ENCODE measurements around the gene MAB21L2.

Gene MAB21L2

DNA sequence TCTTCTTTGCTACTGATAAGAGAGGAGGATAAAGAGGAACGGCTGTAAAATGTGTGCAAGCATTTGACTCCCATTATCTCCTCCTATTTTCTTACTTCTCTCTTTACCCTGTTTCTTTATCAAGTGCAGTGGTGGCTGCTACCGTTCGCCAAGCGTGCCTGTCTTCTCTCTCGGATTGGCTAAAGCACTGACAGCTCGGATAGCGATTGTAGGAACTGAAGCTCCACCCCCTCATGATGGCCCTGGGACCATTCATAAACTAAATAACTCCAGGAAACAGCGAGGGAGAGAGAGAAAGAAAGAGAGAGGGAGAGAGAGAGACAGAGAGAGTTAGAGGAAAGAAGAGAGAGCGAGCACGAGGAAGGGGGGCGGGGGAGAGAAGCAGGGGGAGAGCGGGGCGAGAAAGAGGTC lies 305 bp upstream of the MAB21L2 start:
- peak; percentile 71 for DNase-seq (ENCODE audit: low read depth)
- TF ChIP-seq, protein P1, sequence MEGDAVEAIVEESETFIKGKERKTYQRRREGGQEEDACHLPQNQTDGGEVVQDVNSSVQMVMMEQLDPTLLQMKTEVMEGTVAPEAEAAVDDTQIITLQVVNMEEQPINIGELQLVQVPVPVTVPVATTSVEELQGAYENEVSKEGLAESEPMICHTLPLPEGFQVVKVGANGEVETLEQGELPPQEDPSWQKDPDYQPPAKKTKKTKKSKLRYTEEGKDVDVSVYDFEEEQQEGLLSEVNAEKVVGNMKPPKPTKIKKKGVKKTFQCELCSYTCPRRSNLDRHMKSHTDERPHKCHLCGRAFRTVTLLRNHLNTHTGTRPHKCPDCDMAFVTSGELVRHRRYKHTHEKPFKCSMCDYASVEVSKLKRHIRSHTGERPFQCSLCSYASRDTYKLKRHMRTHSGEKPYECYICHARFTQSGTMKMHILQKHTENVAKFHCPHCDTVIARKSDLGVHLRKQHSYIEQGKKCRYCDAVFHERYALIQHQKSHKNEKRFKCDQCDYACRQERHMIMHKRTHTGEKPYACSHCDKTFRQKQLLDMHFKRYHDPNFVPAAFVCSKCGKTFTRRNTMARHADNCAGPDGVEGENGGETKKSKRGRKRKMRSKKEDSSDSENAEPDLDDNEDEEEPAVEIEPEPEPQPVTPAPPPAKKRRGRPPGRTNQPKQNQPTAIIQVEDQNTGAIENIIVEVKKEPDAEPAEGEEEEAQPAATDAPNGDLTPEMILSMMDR (IDR thresholded peaks at IDR 0.05; ENCODE audit: low read length, missing control alignments), result no peak
- H3K4me3 ChIP-seq (replicated peaks; ENCODE audit: low read depth, low read length), result peak overlapping the region; percentile 58

DNA sequence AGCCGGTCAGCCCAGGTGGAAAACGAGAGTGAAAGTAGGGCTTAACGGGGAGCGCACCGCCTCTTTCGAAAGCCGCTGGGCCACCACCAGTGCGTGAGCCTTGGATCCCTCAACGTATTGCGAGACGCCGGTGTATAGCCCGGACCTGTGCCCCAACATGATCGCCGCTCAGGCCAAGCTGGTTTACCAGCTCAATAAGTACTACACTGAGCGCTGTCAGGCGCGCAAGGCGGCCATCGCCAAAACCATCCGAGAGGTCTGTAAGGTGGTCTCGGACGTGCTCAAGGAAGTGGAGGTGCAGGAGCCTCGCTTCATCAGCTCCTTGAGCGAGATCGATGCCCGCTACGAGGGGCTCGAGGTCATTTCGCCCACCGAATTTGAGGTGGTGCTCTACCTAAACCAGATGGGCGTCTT lies 929 bp downstream of the MAB21L2 start:
- peak; percentile 36 for DNase-seq (ENCODE audit: low read depth)
- H3K4me3 ChIP-seq (replicated peaks; ENCODE audit: low read depth, low read length), result peak overlapping the region; percentile 58

DNA sequence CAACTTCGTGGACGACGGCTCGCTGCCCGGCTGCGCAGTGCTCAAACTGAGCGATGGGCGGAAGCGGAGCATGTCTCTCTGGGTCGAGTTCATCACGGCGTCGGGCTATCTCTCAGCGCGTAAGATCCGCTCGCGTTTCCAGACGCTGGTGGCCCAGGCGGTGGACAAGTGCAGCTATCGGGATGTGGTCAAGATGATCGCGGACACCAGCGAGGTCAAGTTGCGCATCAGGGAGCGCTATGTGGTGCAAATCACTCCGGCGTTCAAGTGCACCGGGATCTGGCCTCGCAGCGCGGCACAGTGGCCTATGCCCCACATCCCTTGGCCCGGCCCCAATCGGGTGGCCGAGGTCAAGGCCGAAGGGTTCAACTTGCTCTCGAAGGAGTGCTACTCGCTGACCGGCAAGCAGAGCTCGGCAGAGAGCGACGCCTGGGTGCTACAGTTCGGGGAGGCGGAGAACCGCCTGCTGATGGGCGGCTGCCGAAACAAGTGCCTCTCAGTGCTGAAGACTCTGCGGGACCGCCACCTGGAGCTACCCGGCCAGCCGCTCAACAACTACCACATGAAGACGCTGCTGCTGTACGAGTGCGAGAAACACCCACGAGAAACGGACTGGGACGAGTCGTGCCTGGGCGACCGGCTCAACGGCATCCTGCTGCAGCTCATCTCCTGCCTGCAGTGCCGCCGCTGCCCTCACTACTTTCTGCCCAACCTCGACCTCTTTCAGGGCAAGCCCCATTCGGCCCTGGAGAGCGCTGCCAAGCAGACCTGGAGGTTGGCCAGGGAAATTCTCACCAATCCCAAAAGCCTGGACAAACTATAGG lies 1.5 kb downstream of the MAB21L2 start:
- peak; percentile 35 for DNase-seq (ENCODE audit: low read depth)
- TF ChIP-seq, protein P1 (IDR thresholded peaks at IDR 0.05; ENCODE audit: low read length, missing control alignments), result no peak
- H3K4me3 ChIP-seq (replicated peaks; ENCODE audit: low read depth, low read length), result peak overlapping the region; percentile 58

More for the DNA sequence above, 929 bp downstream of the MAB21L2 start:
- TF ChIP-seq, protein P1 (IDR thresholded peaks at IDR 0.05; ENCODE audit: low read length, missing control alignments), result no peak

DNA sequence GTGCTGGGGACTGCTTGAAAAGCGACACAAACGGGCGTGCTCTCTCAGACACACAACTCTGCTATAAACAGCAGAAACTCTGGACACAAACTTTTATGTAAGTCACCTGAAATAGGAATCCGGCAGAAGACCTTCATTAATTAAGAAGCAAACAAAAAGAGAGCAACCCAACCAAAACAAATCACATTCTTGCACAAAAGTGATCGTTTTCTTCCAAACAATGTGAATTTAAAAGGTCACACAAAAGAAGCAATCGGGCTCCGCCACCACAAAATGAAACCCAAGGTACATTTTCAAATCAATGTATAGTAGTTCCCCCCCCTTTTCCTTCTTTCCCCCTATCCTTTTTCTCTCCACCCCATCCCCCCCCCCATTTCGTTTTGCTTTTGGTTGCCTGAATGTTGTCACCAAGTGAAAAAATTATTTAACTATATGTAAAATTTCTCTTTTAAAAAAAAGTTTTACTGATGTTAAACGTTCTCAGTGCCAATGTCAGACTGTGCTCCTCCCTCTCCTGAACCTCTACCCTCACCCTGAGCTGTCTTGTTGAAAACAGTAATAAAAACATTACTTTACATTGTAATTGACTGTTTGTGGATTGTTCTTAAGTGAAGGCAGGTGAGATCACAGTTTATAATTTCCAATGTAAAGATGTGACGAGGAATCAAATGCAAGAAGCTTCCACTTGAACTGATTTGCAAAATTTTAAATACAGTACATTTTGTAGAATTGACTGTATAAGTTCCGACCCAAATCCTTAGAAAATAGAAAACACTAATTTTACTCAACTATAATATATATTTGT lies 2.4 kb downstream of the MAB21L2 start:
- TF ChIP-seq, protein P1 (IDR thresholded peaks at IDR 0.05; ENCODE audit: low read length, missing control alignments), result no peak
- H3K4me3 ChIP-seq (replicated peaks; ENCODE audit: low read depth, low read length), result peak overlapping the region; percentile 58
- DNase-seq (ENCODE audit: low read depth), result no peak

DNA sequence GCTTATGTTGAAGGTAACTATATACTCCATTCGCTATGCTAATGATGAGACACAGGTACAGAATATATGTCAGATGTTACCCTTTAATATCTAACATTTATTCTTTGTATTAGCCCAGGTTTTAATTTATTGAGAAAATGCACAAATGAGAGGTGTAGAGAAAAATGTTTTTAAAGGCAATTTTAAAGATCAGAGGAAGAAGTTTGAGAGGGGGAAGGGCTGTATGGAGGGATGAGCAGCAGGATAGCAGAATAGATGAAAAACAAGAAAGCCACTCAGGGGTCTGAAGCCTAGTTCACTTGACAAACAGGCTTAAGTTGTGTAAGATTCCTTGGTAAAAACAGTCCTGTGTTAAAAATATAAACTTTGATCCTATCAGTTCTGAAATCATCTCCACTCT lies 3.7 kb downstream of the MAB21L2 start:
- H3K4me3 ChIP-seq (replicated peaks; ENCODE audit: low read depth, low read length), result peak overlapping the region; percentile 58
- TF ChIP-seq, protein P1 (IDR thresholded peaks at IDR 0.05; ENCODE audit: low read length, missing control alignments), result no peak
- DNase-seq (ENCODE audit: low read depth), result no peak

DNA sequence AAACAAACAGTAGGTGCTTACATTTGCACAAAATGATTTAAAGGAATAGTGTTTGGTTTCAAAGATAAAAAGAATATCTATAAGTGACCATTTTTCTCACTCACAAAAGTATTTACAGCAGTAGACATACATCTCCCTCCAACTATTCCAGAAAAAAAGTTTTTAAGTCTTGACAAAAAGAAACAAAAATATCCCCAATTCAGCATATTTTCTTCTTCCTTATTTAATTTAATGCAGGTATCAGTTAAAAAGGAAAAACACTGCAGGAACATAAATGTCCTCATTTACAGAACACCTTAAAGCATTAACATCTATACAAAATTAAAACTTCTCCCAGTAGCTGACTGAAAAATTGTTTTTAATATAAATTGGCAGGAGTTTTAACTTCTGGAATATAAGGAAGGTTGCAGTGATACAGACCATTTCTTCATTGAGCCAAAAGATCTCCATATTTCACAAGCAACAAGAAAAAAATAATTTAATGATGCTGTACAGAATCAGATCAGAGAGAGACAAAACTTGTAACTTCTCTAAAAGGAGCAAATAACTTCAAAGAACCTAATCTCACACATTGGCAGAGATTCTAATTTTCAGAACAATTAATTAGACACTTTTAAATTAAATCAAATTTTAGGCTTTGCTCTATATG lies 4.3 kb downstream of the MAB21L2 start:
- peak overlapping the region; percentile 4 for H3K4me3 ChIP-seq (replicated peaks; ENCODE audit: low read depth, low read length)
- DNase-seq (ENCODE audit: low read depth), result no peak
- TF ChIP-seq, protein P1 (IDR thresholded peaks at IDR 0.05; ENCODE audit: low read length, missing control alignments), result no peak

Data from fibroblast of pulmonary artery (primary cell).